Measurements from ENCODE around the gene RPTOR.

GRCh38 chr17:80902197-80902962, 357.7 kb downstream of the RPTOR start:
- TF ChIP-seq, protein P1, sequence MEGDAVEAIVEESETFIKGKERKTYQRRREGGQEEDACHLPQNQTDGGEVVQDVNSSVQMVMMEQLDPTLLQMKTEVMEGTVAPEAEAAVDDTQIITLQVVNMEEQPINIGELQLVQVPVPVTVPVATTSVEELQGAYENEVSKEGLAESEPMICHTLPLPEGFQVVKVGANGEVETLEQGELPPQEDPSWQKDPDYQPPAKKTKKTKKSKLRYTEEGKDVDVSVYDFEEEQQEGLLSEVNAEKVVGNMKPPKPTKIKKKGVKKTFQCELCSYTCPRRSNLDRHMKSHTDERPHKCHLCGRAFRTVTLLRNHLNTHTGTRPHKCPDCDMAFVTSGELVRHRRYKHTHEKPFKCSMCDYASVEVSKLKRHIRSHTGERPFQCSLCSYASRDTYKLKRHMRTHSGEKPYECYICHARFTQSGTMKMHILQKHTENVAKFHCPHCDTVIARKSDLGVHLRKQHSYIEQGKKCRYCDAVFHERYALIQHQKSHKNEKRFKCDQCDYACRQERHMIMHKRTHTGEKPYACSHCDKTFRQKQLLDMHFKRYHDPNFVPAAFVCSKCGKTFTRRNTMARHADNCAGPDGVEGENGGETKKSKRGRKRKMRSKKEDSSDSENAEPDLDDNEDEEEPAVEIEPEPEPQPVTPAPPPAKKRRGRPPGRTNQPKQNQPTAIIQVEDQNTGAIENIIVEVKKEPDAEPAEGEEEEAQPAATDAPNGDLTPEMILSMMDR (optimal IDR thresholded peaks at IDR 0.05 in 1 of 3, IDR thresholded peaks at IDR 0.05 in 1 of 3, conservative IDR thresholded peaks at IDR 0.05 in 1 of 3; ENCODE audit: extremely low read depth in 1 of 3, insufficient read depth in 2 of 3, low read length in 3 of 3), result no peak
- TF ChIP-seq EZH2 (IDR thresholded peaks at IDR 0.05; ENCODE audit: low read length), result no peak

Measured in keratinocyte (primary cell).